Right kidney (tissue), 9 donors: Measurements from ENCODE around the gene ZNF526.

Experiments used
- DNase-seq: peaks from one replicate; pipeline ENCODE4 v3.0.0-alpha.2; 2016
- long read RNA-seq, 8 donors: transcript quantifications; one replicate each; lab custom pipeline, GENCODE V29; 2026

ZNF526 gene
- long read RNA-seq, donor 1, full-length matches to known transcripts, result 6 of 6 reads
- long read RNA-seq, donor 1, partial matches to known transcripts, result 0 of 6 reads
- long read RNA-seq, donor 1, other reads (novel, unspliced or antisense), result 0 of 6 reads
- long read RNA-seq, donor 2, full-length matches to known transcripts, result 1 of 1 reads
- long read RNA-seq, donor 2, partial matches to known transcripts, result 0 of 1 reads
- long read RNA-seq, donor 2, other reads (novel, unspliced or antisense), result 0 of 1 reads
- long read RNA-seq, donor 3, full-length matches to known transcripts, result 1 of 32 reads
- long read RNA-seq, donor 3, partial matches to known transcripts, result 31 of 32 reads
- long read RNA-seq, donor 3, other reads (novel, unspliced or antisense), result 0 of 32 reads
- long read RNA-seq, donor 4, full-length matches to known transcripts, result 4 of 28 reads
- long read RNA-seq, donor 4, partial matches to known transcripts, result 11 of 28 reads
- long read RNA-seq, donor 4, other reads (novel, unspliced or antisense), result 13 of 28 reads
- long read RNA-seq, donor 5, full-length matches to known transcripts, result 2 of 2 reads
- long read RNA-seq, donor 5, partial matches to known transcripts, result 0 of 2 reads
- long read RNA-seq, donor 5, other reads (novel, unspliced or antisense), result 0 of 2 reads
- long read RNA-seq, donor 6, full-length matches to known transcripts, result 1 of 1 reads
- long read RNA-seq, donor 6, partial matches to known transcripts, result 0 of 1 reads
- long read RNA-seq, donor 6, other reads (novel, unspliced or antisense), result 0 of 1 reads
- long read RNA-seq, donor 7, result 0 reads
- long read RNA-seq, donor 8, full-length matches to known transcripts, result 3 of 35 reads
- long read RNA-seq, donor 8, partial matches to known transcripts, result 32 of 35 reads
- long read RNA-seq, donor 8, other reads (novel, unspliced or antisense), result 0 of 35 reads

GRCh38 chr19:42219812-42220750 is at the start of gene ZNF526:
Gene ZNF526 (plus strand): TSS chr19:42220312. CDS start chr19:42224404, 4,092 bp downstream.
- peak; percentile 92 for DNase-seq

GRCh38 chr19:42170715-42171114 is 49.4 kb upstream of the ZNF526 start:
- no peak for DNase-seq

- no peak for DNase-seq
These were observed 47.9 kb upstream of the ZNF526 start for GRCh38 chr19:42172261-42172660.

GRCh38 chr19:42173695-42174094 is 46.4 kb upstream of the ZNF526 start:
- no peak for DNase-seq

- no peak for DNase-seq
These were observed 45.9 kb upstream of the ZNF526 start for GRCh38 chr19:42174188-42174587.

GRCh38 chr19:42174958-42175734 is 45.0 kb upstream of the ZNF526 start:
- no peak for DNase-seq

- peak; percentile 56 for DNase-seq
These were observed 44.0 kb upstream of the ZNF526 start for GRCh38 chr19:42175952-42176648.

- DNase-seq, result peak; percentile 32
These were observed 43.5 kb upstream of the ZNF526 start for GRCh38 chr19:42176649-42176989.

GRCh38 chr19:42176990-42177685 is 43.0 kb upstream of the ZNF526 start:
- peak; percentile 67 for DNase-seq

- DNase-seq, result no peak
These were observed 42.5 kb upstream of the ZNF526 start for GRCh38 chr19:42177686-42178019.

- no peak for DNase-seq
These were observed 41.1 kb upstream of the ZNF526 start for GRCh38 chr19:42178791-42179674.

- peak; percentile 31 for DNase-seq
These were observed 35.7 kb upstream of the ZNF526 start for GRCh38 chr19:42184401-42184861.

- DNase-seq, result no peak
These were observed 34.8 kb upstream of the ZNF526 start for GRCh38 chr19:42185277-42185676.

GRCh38 chr19:42188665-42189064 is 31.4 kb upstream of the ZNF526 start:
- DNase-seq, result no peak

- no peak for DNase-seq
These were observed 31.0 kb upstream of the ZNF526 start for GRCh38 chr19:42189133-42189532.

- DNase-seq, result no peak
These were observed 28.8 kb upstream of the ZNF526 start for GRCh38 chr19:42191330-42191729.

GRCh38 chr19:42191855-42192254 is 28.3 kb upstream of the ZNF526 start:
- DNase-seq, result no peak

GRCh38 chr19:42193294-42193693 is 26.8 kb upstream of the ZNF526 start:
- DNase-seq, result no peak

- no peak for DNase-seq
These were observed 26.4 kb upstream of the ZNF526 start for GRCh38 chr19:42193706-42194105.
